GM19193 (cell line): ENCODE measurements around the gene RDH12.

ENCODE experiments used
- POLR2A ChIP-seq: IDR thresholded peaks from 4 replicates; pipeline ENCODE4 v1.6.1; 2011; ENCODE audit not compliant: insufficient read depth, insufficient read length; ENCODE audit errors: extremely low read depth

The RDH12 gene

GRCh38 chr14:67766035-67766680, 64.5 kb downstream of the RDH12 start:
- no peak for TF ChIP-seq POLR2A

GRCh38 chr14:67768219-67768618, 66.5 kb downstream of the RDH12 start:
- no peak for TF ChIP-seq POLR2A

- no peak for TF ChIP-seq POLR2A
These were observed 72.2 kb downstream of the RDH12 start for GRCh38 chr14:67773844-67774377.

GRCh38 chr14:67776653-67777322, 75.1 kb downstream of the RDH12 start:
- TF ChIP-seq POLR2A: no peak

- no peak for TF ChIP-seq POLR2A
These were observed 77.1 kb downstream of the RDH12 start for GRCh38 chr14:67778792-67779191.

- TF ChIP-seq POLR2A: no peak
These were observed 80.4 kb downstream of the RDH12 start for GRCh38 chr14:67782090-67782489.
